Ovary (tissue), 9 donors: ENCODE results near the gene RIC1. TPM values are rescaled to one million over a fixed set of nuclear protein-coding genes. Genes with fewer than 3 reads are reported as not detected.

Experiments
- DNase-seq, 5 donors: peaks; one replicate each; pipeline ENCODE4 v3.0.0-alpha.2; 2019 to 2020
- H3K27ac ChIP-seq, 2 donors: fragments of 200-600 bp; one replicate each; pipeline versions ENCODE4 v1.5.1 to v1.8.0; 2019 to 2022
- H3K27me3 ChIP-seq: fragments of 200-600 bp; one replicate; pipeline ENCODE4 v1.8.0; 2022
- H3K36me3 ChIP-seq: fragments of 200-600 bp; sonication (generic); one replicate; pipeline ENCODE4 v1.5.1; 2019
- H3K4me1 ChIP-seq: one replicate; pipeline ENCODE4 v1.8.1; 2013; ENCODE audit warnings: mild to moderate bottlenecking, moderate library complexity; ENCODE audit not compliant: insufficient read depth
- H3K4me3 ChIP-seq: fragments of 200-600 bp; sonication (generic); one replicate; pipeline ENCODE4 v1.5.1; 2017
- H3K9me3 ChIP-seq, 2 donors: fragments of 200-600 bp in 1 of 2; sonication (generic) in 1 of 2; one replicate each; pipeline versions ENCODE4 v1.5.1 to v1.8.1; 2013 to 2019; ENCODE audit warnings: mild to moderate bottlenecking in 1 of 2, moderate library complexity in 1 of 2
- EP300 ChIP-seq: sonication (generic); formaldehyde crosslinking; IDR thresholded peaks from one replicate; pipeline ENCODE4 v1.6.1; 2017; ENCODE audit warnings: antibody characterized with exemption
- POLR2A ChIP-seq: fragments of 450-650 bp; IDR thresholded peaks from one replicate; pipeline ENCODE4 v1.6.1; 2017; ENCODE audit warnings: antibody characterized with exemption, mild to moderate bottlenecking, moderate library complexity
- WGBS, 3 donors: extraction: QIAGEN DNeasy Blood & Tissue Kit in 1 of 3; methylation state at CpG; one replicate each; pipeline versions ENCODE4 v1.1.5 to v1.1.7; 2013 to 2017; 5-methylcytosine and 5-hydroxymethylcytosine counted together
- intact Hi-C, 4 donors: fragments of 100-400 bp; cut with DNase I; formaldehyde crosslinking; loops; one replicate each; pipeline versions ENCODE4 v1.11.0 to v1.15.1; 2022 to 2023
- polyA plus RNA-seq, 2 donors: library from polyadenylated mRNA; stranded (reverse); fragments of 200-250 nt in 1 of 2; fragments of 350-450 nt in 1 of 2; fragmentation: Illumina TruSeq in 1 of 2; extraction: RNeasy Lipid Tissue Mini Kit (QIAGEN cat#74804) in 1 of 2; gene quantifications; one replicate each; pipeline ENCODE4 v1.2.3, GENCODE V29; 2013 to 2014
- total RNA-seq, 7 donors: library from RNA; depleted of rRNA in 2 of 7; stranded (reverse); fragments of >200 nt in 2 of 7; fragmentation: NEBNext Ultra II Directional in 3 of 7; extraction: Animal tissue kit (Norgen Biotek cat#: 25700) in 3 of 7; gene quantifications; one replicate each; pipeline versions ENCODE4 v1.1.0 to v1.2.4, GENCODE V29; 2016 to 2023
- TF ChIP-seq, protein P1 (sequence below), 3 donors: fragments of 450-650 bp in 2 of 3; fragments of 200-600 bp in 1 of 3; IDR thresholded peaks; one replicate each; pipeline versions ENCODE4 v1.5.1 to v1.8.0; 2016 to 2022; ENCODE audit warnings: antibody characterized with exemption in 3 of 3, mild to moderate bottlenecking in 1 of 3
- donor health status: DM: no; HTN: no; CAD: no; lungs with moderate emphysema.
- donor health status: DM: no; HTN: no; CAD: no.
- donor health status: Bipolar disorder and iron deficiency.
- donor health status: DM: yes; HTN: yes; CAD: no.
- donor health status: DM: no; HTN: no; CAD: no.
- donor health status: DM: yes; HTN: yes; CAD: no.

The RIC1 gene
- total and polyA plus RNA-seq, 9 donors: 6.9 to 35.6 (median 18.0) TPM

DNA sequence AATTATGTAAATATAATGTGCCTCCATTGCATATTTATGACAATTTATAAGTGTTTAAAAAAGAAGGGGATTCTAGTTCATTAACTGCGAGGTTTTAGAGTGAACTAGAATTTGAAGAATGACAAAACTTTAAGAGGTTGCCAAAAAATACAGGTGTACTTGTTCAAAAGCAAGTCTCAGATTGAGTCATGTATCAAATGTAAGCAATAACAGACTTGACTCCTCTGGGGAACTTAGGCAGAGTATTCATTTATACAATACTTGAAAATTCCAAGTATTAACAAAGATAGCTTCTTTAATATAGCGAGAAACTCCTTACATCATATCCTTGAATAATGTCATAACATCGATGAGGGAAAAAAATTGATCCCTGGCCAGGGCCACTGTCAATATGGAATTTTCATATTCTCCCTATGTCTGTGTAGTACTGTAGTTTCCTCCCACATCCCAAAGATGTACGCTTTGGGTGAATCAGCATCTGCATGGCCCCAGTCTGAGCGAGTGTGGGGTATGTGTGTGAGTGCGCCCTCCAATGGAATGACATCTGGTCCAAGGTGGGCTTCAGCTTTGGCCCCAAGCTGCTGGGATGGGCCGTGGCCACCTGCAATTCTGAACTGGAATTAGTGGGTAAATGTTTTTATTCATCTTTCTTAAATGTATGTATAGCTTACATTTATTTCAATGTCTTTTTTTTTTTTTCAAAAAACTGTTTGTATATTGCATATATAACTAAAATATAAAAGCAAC is 70.1 kb downstream of the RIC1 start:
- H3K27ac ChIP-seq: no peak overlapping the region
- H3K4me3 ChIP-seq: no peak overlapping the region
- intact Hi-C loops: no loop called here
- H3K27me3 ChIP-seq: no peaks in the 10 kb centered on the region
- peaks cover 2% of the 10 kb centered on the region for H3K4me1 ChIP-seq
- WGBS, 3 donors: 34 to 47% (median 44%) methylated on average over 7 of the region's 7 CpGs
- no peak for DNase-seq
- TF ChIP-seq, protein P1, sequence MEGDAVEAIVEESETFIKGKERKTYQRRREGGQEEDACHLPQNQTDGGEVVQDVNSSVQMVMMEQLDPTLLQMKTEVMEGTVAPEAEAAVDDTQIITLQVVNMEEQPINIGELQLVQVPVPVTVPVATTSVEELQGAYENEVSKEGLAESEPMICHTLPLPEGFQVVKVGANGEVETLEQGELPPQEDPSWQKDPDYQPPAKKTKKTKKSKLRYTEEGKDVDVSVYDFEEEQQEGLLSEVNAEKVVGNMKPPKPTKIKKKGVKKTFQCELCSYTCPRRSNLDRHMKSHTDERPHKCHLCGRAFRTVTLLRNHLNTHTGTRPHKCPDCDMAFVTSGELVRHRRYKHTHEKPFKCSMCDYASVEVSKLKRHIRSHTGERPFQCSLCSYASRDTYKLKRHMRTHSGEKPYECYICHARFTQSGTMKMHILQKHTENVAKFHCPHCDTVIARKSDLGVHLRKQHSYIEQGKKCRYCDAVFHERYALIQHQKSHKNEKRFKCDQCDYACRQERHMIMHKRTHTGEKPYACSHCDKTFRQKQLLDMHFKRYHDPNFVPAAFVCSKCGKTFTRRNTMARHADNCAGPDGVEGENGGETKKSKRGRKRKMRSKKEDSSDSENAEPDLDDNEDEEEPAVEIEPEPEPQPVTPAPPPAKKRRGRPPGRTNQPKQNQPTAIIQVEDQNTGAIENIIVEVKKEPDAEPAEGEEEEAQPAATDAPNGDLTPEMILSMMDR (IDR thresholded peaks at IDR 0.05): no peak
- no peak for TF ChIP-seq EP300
- no peak for TF ChIP-seq POLR2A
- no peaks in the 10 kb centered on the region for H3K36me3 ChIP-seq
- H3K9me3 ChIP-seq: no peaks in the 10 kb centered on the region

DNA sequence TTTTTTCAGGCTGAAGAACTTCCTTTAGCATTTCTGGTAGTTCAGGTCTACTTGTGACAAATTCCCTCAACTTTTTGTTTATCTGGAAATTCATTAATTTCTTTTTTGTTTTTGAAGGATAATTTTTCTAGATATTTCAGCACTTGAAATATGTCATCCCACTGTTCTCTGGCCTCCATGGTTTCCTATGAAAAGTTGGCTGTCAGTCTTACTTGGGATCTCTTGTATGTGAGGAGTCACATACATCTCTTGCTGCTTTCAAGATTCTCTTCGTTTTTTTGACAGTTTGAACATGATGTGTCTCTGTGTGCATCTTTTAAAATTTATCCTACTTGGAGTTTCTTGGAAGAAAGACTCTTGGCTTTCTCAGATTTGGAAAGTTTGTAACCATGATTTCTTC is 79.5 kb downstream of the RIC1 start:
- no peaks in the 10 kb centered on the region for H3K36me3 ChIP-seq
- intact Hi-C loops: no loop called here
- no peaks in the 10 kb centered on the region for H3K27me3 ChIP-seq
- H3K9me3 ChIP-seq: peaks cover 0 to 3% of the 10 kb centered on the region in 2 donors
- DNase-seq: no peak
- TF ChIP-seq POLR2A: no peak
- TF ChIP-seq, protein P1 (IDR thresholded peaks at IDR 0.05): no peak
- TF ChIP-seq EP300: no peak
- no peaks in the 10 kb centered on the region for H3K4me1 ChIP-seq
- no peak overlapping the region for H3K27ac ChIP-seq
- H3K4me3 ChIP-seq: no peak overlapping the region
- WGBS, 3 donors: 87 to 92% (median 91%) methylated on average over 1 of the region's 1 CpG

DNA sequence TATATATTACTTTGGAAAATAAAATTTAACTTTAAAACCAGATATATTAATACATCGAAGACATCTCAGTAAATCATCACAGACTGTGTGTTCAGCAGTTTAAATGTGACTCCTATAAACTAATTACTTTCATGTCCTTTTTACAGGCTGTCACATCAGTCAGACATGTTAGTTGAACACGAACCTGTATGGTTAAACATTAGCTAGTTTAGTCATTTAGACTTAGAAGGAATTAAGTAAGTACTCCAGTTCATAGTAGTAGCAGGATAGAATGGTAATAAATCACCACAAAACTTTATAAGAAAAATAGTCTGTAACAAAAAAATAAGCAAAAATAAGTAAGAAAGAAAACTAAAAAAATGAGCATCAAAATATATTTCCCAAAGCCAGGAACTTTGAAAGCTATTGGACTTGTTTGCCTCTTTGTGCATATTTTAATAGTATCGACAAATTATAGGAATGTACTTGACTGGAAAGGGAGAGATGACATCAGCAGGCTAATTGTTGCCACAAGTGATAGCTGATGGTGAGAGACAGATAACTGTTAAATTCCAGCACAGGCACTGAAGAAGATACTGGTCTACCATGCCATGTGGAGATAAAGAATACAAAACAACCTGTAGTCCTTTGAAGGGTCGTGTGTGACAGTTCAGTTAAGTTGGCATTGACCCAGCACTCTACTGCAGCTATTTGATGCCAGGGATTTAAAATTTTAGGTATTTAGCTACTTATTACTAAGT is 83.9 kb downstream of the RIC1 start:
- intact Hi-C loops: no loop called here
- Histone ChIP-seq H3K27me3 (no peaks in the 10 kb centered on the region), H3K4me3 (no peak overlapping the region), H3K36me3 (no peaks in the 10 kb centered on the region), H3K27ac (no peak overlapping the region), H3K9me3 (peaks cover 0 to 3% of the 10 kb centered on the region in 2 donors), H3K4me1 (no peaks in the 10 kb centered on the region)
- TF ChIP-seq EP300: no peak
- TF ChIP-seq, protein P1 (IDR thresholded peaks at IDR 0.05): no peak
- TF ChIP-seq POLR2A: no peak
- DNase-seq: no peak
- WGBS, 3 donors: 79 to 82% (median 80%) methylated on average over 4 of the region's 4 CpGs

DNA sequence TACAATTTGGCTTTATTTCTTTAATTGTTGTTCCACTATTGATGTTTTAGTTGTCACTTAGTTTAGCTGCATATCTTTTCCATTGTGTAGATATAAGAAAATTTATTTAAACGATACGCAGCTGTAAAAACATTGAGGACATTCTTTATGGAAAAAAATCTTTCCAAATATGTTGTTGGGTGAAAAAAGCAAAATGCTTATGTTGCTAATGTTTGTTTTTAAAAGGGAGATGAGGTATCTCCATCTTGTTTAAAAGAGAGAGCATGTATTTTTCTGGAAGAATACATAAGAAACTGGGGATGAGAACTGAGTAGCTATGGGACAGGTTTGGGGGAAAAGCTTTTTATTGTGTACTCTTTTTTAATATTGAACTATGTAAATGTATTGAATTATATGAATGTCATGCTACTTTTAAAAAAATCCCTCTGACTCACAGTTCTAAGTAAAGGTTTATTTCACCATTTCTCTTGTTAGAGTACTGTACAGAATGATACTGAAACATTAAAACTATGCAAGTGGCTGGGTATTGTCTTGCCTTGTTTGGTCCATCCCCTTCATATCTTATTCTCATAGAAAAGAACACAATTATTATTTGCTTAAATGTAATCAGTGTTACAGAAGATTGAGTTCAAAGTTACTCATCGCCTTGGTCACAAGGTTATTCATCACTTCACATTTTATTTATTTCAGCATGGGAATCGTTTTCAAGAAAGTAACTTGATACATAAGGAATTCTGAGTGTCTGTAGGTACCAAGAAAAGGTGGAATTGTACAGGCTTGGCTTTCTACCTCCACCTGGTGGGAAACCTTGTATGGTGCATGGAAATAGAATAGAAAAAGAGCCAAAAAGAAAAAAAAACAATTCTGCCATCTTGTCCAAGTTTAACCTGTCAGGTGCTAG is 85.8 kb downstream of the RIC1 start:
- no peaks in the 10 kb centered on the region for H3K36me3 ChIP-seq
- H3K27me3 ChIP-seq: no peaks in the 10 kb centered on the region
- 46 to 59% (median 52%) methylated on average over 4 of the region's 4 CpGs for WGBS, 3 donors
- no peak for DNase-seq
- H3K4me3 ChIP-seq: no peak overlapping the region
- no peaks in the 10 kb centered on the region for H3K9me3 ChIP-seq
- TF ChIP-seq POLR2A: no peak
- TF ChIP-seq, protein P1 (IDR thresholded peaks at IDR 0.05): no peak
- TF ChIP-seq EP300: no peak
- intact Hi-C loops: no loop called here
- no peaks in the 10 kb centered on the region for H3K4me1 ChIP-seq
- H3K27ac ChIP-seq: no peak overlapping the region
